WTC11 (cell line): Measurements from ENCODE around the gene ACIN1.

Source experiments
- ATF6 ChIP-seq: sonication (generic); formaldehyde crosslinking; IDR thresholded peaks from 2 replicates; pipeline ENCODE4 v1.8.1; 2023; ENCODE audit warnings: mild to moderate bottlenecking, missing genetic modification reagents
- CTCF ChIP-seq: fragments of 200-600 bp; IDR thresholded peaks from 2 replicates; pipeline ENCODE4 v1.8.0; 2022; ENCODE audit warnings: antibody characterized with exemption
- ETV6 ChIP-seq: sonication (generic); formaldehyde crosslinking; IDR thresholded peaks from 2 replicates; pipeline ENCODE4 v1.8.1; 2022; ENCODE audit warnings: mild to moderate bottlenecking, missing genetic modification reagents
- FOXP1 ChIP-seq: sonication (generic); formaldehyde crosslinking; IDR thresholded peaks from 2 replicates; pipeline ENCODE4 v1.8.0; 2022; ENCODE audit warnings: missing genetic modification reagents, mild to moderate bottlenecking, moderate library complexity, borderline replicate concordance
- GABPB1 ChIP-seq: sonication (generic); formaldehyde crosslinking; IDR thresholded peaks from 2 replicates; pipeline ENCODE4 v1.8.1; 2023; ENCODE audit warnings: mild to moderate bottlenecking, missing genetic modification reagents
- MLX ChIP-seq: sonication (generic); formaldehyde crosslinking; IDR thresholded peaks from 2 replicates; pipeline ENCODE4 v1.8.1; 2023; ENCODE audit warnings: mild to moderate bottlenecking, missing genetic modification reagents, moderate library complexity
- NR1H2 ChIP-seq: sonication (generic); formaldehyde crosslinking; IDR thresholded peaks from 2 replicates; pipeline ENCODE4 v1.9.0; 2021; ENCODE audit warnings: mild to moderate bottlenecking, moderate library complexity, missing genetic modification reagents
- NR2C2 ChIP-seq: sonication (generic); formaldehyde crosslinking; IDR thresholded peaks from 2 replicates; pipeline ENCODE4 v1.8.0; 2022; ENCODE audit warnings: mild to moderate bottlenecking, missing genetic modification reagents
- PREB ChIP-seq: sonication (generic); formaldehyde crosslinking; IDR thresholded peaks from 2 replicates; pipeline ENCODE4 v1.8.1; 2022; ENCODE audit warnings: mild to moderate bottlenecking, missing genetic modification reagents, moderate library complexity, borderline replicate concordance
- SMAD4 ChIP-seq: sonication (generic); formaldehyde crosslinking; IDR thresholded peaks from 2 replicates; pipeline ENCODE4 v1.8.0; 2022; ENCODE audit warnings: mild to moderate bottlenecking, missing genetic modification reagents
- TEAD4 ChIP-seq: sonication (generic); formaldehyde crosslinking; IDR thresholded peaks from 2 replicates; pipeline ENCODE4 v1.8.0; 2022; ENCODE audit warnings: mild to moderate bottlenecking, missing genetic modification reagents
- ZBTB43 ChIP-seq: sonication (generic); formaldehyde crosslinking; IDR thresholded peaks from 2 replicates; pipeline ENCODE4 v1.8.1; 2023; ENCODE audit warnings: mild to moderate bottlenecking, missing genetic modification reagents

- TF ChIP-seq CTCF, result no peak
- no peak for TF ChIP-seq ZBTB43 (CRISPR knock-in tag)
- no peak for TF ChIP-seq SMAD4
- TF ChIP-seq TEAD4 (CRISPR knock-in tag), result no peak
- no peak for TF ChIP-seq PREB (CRISPR knock-in tag)
- TF ChIP-seq MLX, result no peak
- no peak for TF ChIP-seq FOXP1 (CRISPR knock-in tag)
- TF ChIP-seq NR1H2 (CRISPR knock-in tag), result no peak
- no peak for TF ChIP-seq NR2C2
- TF ChIP-seq ETV6, result no peak
- no peak for TF ChIP-seq ATF6 (CRISPR knock-in tag)
- no peak for TF ChIP-seq GABPB1 (CRISPR knock-in tag)
Measured at GRCh38 chr14:23102801-23103200, 7.9 kb upstream of the ACIN1 start.
